NCI-H1105 (cell line): ENCODE results near the gene PRKN.

Experiments
- DNase-seq: peaks from one replicate; lab custom pipeline; 2025; lab: John Stamatoyannopoulos, UW

The PRKN gene

GRCh38 chr6:162237331-162237730, 490.2 kb downstream of the PRKN start:
- no peak for DNase-seq

DNA sequence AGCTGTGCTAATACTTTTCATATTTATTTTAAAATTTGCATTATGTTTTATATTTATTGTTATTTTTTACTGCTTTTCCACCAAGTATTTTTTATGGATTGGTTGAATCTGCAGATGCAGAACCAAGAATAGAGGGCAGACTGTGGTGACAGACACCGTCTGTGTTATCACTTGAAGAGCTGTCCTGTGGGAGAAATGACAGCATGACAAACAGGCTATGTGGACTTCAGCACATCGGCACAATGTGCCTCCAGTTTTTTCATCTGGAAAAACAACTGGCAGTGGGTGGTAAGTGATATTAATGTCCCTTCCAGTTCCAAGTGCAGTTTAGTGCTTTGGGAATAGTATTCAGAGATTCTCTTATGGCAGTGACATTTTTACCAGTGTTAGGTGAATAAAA, 492.9 kb downstream of the PRKN start:
- DNase-seq: no peak

- no peak for DNase-seq
These were observed 497.3 kb downstream of the PRKN start for GRCh38 chr6:162230147-162230752.

- no peak for DNase-seq
These were observed 498.5 kb downstream of the PRKN start for GRCh38 chr6:162229093-162229492.

GRCh38 chr6:162226803-162227202, 500.8 kb downstream of the PRKN start:
- no peak for DNase-seq

- DNase-seq: no peak
These were observed 505.0 kb downstream of the PRKN start for GRCh38 chr6:162222521-162222920.

DNA sequence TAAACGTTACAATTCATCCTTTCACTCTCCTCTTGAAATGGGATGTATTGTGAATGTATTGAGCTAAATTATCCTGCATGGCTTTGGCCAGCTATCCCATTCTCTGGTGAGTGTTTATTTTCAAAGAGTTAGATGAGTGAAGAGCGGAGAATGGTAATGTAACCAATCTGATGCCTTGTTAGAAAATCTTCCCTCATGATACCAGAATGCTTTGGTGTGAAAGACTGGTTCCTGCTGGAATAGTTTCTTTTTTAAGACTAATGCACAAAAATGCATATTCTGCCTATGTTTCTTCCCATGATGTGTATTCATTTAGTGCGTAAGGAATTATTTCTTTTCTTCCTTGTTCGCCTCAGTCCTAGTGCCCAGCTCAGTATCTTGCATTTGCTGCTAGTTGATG, 506.7 kb downstream of the PRKN start:
- DNase-seq: no peak

GRCh38 chr6:162219266-162219665, 508.3 kb downstream of the PRKN start:
- no peak for DNase-seq

DNA sequence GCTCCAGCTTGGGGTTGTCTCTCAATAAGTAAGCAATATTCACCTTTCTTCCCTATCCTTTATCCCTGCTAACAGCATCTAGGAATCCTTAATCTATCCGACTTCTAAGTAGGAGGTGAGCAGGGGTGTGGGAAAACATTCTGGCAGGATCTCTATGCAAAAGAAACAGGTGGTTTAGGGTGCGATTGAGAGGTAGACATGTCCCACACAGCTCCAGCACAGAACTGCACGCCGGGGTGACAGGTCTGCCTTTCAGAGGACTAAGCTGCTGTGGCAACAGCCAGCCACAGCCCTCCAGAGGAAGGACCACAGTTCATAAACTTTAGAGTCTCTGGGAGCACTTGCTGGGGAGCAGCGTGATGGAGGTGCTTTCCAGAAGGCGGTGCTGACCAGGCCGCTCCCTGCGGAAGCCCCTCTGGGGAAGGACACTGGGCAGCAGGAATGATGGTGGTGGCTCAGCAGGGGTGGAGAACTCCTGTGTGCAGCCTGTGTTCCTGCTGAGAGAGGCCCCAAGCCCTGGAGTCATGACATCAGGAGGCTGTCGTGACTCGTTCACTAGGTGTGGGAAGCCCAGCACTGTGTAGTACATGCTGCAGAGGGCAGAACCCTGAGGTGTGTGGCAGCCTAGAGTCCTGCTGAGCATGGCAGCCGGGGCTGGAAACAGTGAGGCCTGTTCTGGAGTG, 509.6 kb downstream of the PRKN start:
- DNase-seq: no peak

DNA sequence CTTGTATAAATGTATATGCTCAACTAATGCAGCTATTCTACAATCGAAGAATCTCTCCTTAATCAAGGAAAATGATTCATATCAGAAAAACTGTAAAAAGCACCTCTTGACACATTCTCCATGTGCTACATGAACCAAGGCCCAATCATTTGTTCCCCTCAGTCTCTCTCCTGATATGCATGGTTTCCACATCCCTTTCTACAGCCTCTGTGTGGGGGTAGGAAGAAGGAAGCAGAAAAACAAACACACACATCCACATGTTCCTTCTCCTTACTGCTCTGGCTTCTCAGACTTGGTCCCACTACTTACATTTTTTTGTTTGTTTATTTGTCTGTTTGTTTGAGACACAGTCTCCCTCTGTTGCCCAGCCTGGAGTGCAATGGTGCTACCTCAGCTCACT, 510.5 kb downstream of the PRKN start:
- no peak for DNase-seq

DNA sequence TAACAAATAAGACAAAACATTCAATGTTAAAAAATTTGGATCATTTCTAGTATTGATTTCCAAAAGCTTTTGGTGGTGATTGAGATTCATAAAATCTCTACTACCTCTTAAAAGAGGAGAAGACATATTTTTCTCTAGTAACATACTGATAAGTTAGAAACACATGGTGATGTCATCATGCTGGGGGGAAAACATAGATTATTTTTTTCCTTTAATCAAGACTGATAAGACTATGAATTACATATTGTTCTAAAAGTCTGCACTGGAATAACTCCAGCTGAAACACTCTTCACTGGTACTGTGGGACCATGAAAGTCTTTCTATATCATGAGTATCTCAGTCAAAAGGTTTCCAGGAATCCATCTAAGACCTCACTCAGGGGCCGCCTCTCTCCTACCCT, 515.8 kb downstream of the PRKN start:
- no peak for DNase-seq

DNA sequence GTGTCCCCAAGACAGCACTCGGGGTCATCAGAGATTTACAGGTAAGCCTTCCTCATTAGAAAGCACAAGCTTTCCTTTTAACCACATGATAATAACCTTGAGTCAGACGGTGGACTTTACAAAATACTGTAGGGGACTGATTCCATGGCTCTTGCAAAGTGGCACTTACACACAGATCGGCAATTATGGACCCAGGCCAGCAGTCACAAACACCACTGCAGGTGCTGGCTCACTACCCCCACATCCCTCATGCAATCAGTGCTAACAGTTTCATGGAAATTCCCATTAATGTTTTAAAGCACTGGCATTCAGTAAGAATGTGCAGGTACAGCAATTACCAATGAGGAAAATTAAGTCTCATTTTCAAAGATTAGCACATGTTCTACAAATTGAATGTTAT, 516.5 kb downstream of the PRKN start:
- DNase-seq: peak; percentile 79

DNA sequence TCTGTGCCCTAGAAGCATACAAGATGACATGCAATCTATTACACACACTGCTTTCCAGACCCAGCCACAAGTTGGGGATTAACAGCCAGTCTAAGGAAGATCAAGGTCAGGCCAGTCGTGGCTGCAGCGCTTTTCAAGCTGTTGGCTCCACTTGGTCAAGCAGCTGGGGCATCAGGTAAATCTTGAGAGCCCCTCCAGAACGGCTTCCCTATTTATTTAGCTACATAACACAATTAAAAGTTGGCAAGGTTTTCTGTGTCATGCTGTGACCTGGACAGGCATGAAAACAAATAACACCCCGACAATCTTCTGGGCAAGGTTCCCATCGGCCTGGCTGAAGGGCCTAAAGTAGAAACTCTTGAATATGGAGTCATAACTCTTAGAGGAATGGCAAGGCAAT, 524.3 kb downstream of the PRKN start:
- DNase-seq: peak; percentile 76

- no peak for DNase-seq
These were observed 526.4 kb downstream of the PRKN start for GRCh38 chr6:162200945-162201690.

DNA sequence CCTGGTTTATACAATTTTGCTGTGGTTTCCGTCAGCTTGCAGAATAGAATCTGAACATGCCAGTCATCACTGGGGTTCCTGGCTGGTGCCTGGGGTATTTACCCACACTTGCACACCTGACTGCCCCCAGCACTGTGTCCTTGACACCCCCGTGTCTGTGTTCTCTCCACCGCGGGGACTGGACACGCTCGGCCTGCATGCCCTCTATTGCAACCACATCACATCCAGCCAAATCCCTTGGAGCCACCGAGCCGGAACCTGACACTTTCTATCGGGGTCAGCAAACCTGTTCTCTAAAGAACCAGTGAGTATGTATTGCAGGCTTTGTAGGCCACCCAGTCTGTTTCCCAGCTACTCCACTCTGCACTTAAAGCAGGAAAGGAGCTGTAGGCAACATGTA, 527.5 kb downstream of the PRKN start:
- DNase-seq: no peak

DNA sequence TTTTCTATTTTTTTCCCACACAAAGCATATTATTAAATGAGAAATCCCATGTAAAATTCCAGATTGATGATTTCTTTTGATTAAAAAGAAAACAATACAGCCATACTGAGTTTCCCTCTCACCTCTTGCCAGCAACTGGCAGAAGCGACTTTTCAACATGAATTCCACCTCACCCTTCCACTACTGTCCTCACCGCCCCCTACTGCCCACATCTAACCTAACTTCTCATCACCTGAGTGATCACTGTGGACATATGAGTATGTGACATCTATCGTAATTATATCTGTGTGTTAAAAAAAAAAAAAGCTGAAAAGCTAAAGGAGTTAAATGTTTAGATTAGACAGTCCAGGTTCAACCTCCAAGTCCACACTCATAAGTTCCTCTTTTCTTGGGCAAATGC, 528.6 kb downstream of the PRKN start:
- DNase-seq: no peak

DNA sequence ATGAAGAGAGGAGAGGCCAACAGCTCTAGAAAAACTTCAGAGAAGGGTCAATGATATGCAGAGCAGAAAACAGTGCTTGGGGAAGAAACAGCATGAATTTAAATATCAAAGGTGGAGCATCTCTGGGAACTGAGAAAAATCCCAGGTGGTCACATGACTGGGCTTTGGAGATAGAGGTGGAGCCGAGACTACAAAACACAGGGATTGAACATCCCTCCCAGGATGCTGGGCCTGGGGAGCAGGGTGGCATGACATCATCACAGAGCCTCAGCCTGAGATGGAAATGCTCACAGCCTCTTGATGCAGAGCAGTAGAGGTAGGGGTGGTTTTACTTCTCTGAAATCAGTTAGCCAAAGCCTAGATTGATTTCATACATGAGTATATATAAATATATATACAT, 529.5 kb downstream of the PRKN start:
- DNase-seq: no peak

DNA sequence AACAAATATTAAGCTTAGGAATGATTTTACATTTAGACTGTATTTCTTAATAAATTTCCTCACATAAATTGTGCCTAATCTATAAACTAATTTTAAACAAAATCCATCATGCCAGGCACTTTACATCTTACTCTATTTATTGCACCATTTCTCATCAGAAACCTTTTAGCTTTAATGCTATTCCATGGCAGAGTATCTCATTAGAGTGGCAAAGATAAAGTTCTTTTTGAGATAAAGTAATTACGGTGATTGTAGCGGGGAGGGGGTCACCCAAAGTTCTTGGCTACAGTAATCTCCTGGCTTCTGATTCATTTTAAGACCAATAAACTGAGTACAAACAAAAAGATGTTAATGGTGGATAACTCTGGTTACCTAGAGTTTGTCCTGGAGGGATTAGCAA, 532.1 kb downstream of the PRKN start:
- no peak for DNase-seq

DNA sequence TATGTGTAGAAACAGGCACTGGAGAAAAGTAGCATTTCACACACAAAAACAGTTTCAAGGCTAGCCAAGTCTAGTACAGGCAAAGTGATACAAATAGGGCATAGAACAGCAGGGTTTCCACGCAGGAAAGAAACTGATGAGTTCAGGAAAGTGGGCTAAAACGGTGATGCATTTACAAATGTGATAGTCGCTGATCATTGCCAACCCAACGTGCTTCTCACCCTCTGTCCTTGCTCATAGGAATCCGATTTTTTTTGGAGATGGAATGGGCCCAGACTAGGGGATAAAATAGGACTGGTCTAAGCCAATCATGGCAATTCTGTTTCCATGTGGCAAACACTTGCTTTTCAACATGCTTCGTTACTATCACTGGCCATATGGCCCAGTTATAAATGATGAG, 536.6 kb downstream of the PRKN start:
- no peak for DNase-seq

DNA sequence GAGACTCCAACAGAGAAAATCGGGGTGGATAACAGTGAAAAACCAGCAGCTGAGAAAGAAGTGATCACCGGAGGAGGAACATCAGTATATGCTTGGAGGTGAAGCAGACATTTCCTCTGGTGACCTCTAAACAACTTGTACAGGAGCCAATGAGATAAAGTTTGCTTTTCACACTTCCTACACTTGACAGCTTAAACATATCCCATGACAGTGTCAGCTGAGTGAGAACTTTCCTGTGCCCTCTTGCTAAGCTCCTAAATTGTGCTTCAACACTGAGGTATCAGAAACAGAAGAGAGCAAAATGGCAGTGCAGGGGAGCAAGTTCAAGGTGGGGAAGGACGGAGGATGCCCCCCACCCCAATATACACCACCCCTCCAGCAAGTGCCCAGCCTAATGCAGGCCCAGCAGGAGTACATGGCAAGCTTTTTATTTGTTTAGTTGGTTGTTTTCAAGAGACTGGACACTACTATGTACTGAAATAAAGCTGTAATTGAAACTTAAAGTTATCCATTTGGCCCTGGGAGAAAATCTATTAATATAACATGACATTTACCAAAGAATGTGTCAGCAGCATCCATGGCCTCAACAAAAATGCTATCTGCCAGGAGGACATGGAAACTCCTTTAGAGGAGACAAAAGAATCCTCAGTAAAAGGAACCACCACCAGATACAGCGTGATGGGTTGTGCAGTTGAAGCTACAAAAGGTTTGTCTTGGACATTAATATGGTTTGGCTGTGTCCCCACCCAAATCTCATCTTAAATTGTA, 540.2 kb downstream of the PRKN start:
- no peak for DNase-seq

GRCh38 chr6:162184465-162184864, 543.1 kb downstream of the PRKN start:
- DNase-seq: no peak

- no peak for DNase-seq
These were observed 545.7 kb downstream of the PRKN start for GRCh38 chr6:162181741-162182401.
